Upper lobe of right lung (tissue), 1 donor: Measurements from ENCODE around the gene MTF1. TPM values are rescaled to one million over a fixed set of nuclear protein-coding genes. Genes with fewer than 3 reads are reported as not detected.

Experiments used
- ATAC-seq: fragments of 200-7000 bp; cut with Tn5 transposase; one replicate; pipeline ENCODE4 v1.9.1; 2020; ENCODE audit warnings: mild to moderate bottlenecking, moderate library complexity
- DNase-seq: peaks from one replicate; pipeline ENCODE4 v3.0.0-alpha.2; 2020
- H3K27ac ChIP-seq: fragments of 200-600 bp; one replicate; pipeline ENCODE4 v1.8.0; 2022
- H3K27me3 ChIP-seq: fragments of 200-600 bp; one replicate; pipeline ENCODE4 v1.8.0; 2022; ENCODE audit warnings: mild to moderate bottlenecking
- H3K36me3 ChIP-seq: fragments of 200-600 bp; one replicate; pipeline ENCODE4 v1.8.0; 2022
- H3K4me1 ChIP-seq: fragments of 200-600 bp; one replicate; pipeline ENCODE4 v1.8.0; 2022
- H3K4me3 ChIP-seq: fragments of 200-600 bp; one replicate; pipeline ENCODE4 v1.8.0; 2022; ENCODE audit warnings: mild to moderate bottlenecking
- H3K9me3 ChIP-seq: fragments of 200-600 bp; one replicate; pipeline ENCODE4 v1.8.0; 2022
- intact Hi-C: fragments of 100-400 bp; cut with DNase I; formaldehyde crosslinking; loops from one replicate; pipeline ENCODE4 v1.11.0; 2022
- total RNA-seq: library from RNA; stranded (reverse); fragmentation: NEBNext Ultra II Directional; extraction: Animal tissue kit (Norgen Biotek cat#: 25700); gene quantifications from one replicate; pipeline ENCODE4 v1.2.1, GENCODE V29; 2021
- TF ChIP-seq, protein P1 (sequence below): fragments of 200-600 bp; IDR thresholded peaks from one replicate; pipeline ENCODE4 v1.8.0; 2022; ENCODE audit warnings: antibody characterized with exemption
- donor health status: DM: no; HTN: yes; CAD: no; lungs with severe emphysema.

MTF1 gene
- total RNA-seq, 1 donor from 2014 or later = 26.3 TPM

DNA sequence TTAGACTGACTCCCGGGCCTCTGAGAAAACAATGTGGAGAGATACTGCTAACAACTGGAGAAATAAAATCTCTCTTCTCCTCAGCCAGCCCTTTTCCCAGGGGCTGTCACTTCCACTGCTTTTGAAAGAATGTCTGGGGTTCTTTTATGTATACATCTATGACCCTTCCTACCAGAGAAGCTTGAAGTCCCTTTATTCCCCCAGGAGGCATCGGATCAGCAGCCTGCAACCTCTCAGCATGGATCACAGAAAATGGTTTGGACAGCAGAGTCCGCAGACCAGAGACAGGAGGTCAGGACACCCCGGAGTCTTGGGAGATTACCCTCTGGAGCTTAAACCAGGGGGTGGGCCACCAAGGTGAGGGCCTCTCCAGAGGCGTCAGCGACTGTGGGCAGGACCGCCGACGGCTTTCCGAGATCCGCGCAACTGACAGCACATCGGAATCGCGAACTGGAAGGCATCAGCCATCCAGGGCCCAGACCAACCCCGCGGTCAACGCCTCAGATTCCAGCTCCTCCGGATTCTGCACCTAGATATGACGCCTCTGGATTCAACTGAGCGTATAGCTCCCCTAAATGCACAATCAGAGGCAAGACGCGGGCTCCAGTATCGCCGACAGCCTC lies 95.5 kb downstream of the MTF1 start:
- Histone ChIP-seq H3K27ac (no peak overlapping the region), H3K9me3 (no peaks in the 10 kb centered on the region), H3K27me3 (peaks cover 85% of the 10 kb centered on the region), H3K4me3 (no peak overlapping the region), H3K36me3 (no peaks in the 10 kb centered on the region), H3K4me1 (no peaks in the 10 kb centered on the region)
- ATAC-seq = no peak
- intact Hi-C loops = no loop called here
- TF ChIP-seq, protein P1, sequence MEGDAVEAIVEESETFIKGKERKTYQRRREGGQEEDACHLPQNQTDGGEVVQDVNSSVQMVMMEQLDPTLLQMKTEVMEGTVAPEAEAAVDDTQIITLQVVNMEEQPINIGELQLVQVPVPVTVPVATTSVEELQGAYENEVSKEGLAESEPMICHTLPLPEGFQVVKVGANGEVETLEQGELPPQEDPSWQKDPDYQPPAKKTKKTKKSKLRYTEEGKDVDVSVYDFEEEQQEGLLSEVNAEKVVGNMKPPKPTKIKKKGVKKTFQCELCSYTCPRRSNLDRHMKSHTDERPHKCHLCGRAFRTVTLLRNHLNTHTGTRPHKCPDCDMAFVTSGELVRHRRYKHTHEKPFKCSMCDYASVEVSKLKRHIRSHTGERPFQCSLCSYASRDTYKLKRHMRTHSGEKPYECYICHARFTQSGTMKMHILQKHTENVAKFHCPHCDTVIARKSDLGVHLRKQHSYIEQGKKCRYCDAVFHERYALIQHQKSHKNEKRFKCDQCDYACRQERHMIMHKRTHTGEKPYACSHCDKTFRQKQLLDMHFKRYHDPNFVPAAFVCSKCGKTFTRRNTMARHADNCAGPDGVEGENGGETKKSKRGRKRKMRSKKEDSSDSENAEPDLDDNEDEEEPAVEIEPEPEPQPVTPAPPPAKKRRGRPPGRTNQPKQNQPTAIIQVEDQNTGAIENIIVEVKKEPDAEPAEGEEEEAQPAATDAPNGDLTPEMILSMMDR = no peak
- no peak for DNase-seq

DNA sequence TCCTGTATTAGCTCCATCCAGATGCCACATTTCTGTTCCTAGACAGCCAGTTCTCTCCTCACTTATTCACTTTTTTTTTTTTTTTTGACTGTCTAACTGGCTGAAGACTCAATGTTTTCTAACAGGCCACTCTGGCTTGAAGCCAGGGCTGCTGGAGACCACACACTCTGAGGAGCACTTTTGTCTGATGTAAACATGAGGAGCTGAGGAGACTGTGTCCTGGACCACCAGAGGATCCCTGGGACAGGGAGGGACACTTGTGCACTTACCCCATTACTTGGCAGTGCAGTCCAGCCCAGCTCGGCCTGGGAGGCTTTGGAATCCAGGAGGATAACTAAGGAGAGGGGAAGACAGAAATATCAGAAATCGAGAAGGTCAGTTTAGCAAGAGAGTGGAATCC lies 96.9 kb downstream of the MTF1 start:
- TF ChIP-seq, protein P1 = no peak
- H3K9me3 ChIP-seq = no peaks in the 10 kb centered on the region
- no peak overlapping the region for H3K4me3 ChIP-seq
- no peaks in the 10 kb centered on the region for H3K4me1 ChIP-seq
- intact Hi-C loops = no loop called here
- no peaks in the 10 kb centered on the region for H3K36me3 ChIP-seq
- H3K27me3 ChIP-seq = peaks cover 83% of the 10 kb centered on the region
- DNase-seq = no peak
- ATAC-seq = no peak
- H3K27ac ChIP-seq = no peak overlapping the region

DNA sequence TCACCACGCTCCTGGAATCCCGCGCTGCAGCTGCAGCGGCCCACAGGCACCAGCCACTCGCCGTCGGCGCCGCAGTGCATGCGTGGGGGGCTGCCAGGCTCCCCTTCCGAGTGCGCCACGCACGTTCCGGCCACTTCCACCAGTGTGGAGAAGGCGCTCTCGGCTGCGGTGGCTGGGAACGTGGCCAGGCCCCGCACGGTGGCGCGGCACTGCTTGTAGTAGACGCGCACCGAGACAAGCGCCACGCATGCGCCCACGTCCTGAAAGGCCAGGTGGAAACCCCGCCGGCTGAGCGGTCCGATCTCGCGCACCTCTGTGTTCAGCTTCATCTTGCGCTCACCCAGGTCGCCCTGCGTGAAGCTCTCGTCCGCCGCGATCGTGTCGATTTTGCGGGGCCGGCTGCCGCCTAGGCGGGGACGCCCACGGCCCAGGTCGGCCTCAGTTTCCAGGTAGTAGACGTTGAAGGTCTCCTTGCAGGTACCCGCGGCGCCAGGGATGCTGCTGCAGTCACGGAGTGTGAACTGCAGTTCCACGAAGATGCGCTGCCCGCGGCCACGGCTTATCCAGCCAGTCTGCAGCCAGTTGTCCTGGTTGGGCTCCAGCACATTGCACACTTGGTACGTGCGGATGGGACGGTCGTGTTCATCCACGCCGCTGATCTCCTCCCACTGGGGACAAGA lies 97.8 kb downstream of the MTF1 start:
- DNase-seq (no peak), ATAC-seq (no peak)
- no peaks in the 10 kb centered on the region for H3K9me3 ChIP-seq
- intact Hi-C loops = no loop called here
- H3K27me3 ChIP-seq = peaks cover 77% of the 10 kb centered on the region
- H3K27ac ChIP-seq = no peak overlapping the region
- H3K4me1 ChIP-seq = no peaks in the 10 kb centered on the region
- TF ChIP-seq, protein P1 = no peak
- no peaks in the 10 kb centered on the region for H3K36me3 ChIP-seq
- no peak overlapping the region for H3K4me3 ChIP-seq

Other genes starting within 250 kb of the MTF1 start
- 9.1 TPM for gene RSPO1, start 224.7 kb downstream of the MTF1 start, total RNA-seq
- gene CDCA8, start 167.1 kb downstream of the MTF1 start, total RNA-seq = 0.78 TPM
- gene EPHA10, start 94.5 kb downstream of the MTF1 start, total RNA-seq = 1.4 TPM
- 6.9 TPM for gene MANEAL, start 65.7 kb downstream of the MTF1 start, total RNA-seq
- 29.7 TPM for gene C1orf122, start 51.8 kb downstream of the MTF1 start, total RNA-seq
- 14.8 TPM for gene YRDC, start 51.4 kb downstream of the MTF1 start, total RNA-seq
- gene INPP5B, start 87.5 kb upstream of the MTF1 start, total RNA-seq = 44.8 TPM
- gene SF3A3, start 130.4 kb upstream of the MTF1 start, total RNA-seq = 48.7 TPM
- gene FHL3, start 145.9 kb upstream of the MTF1 start, total RNA-seq = 22.4 TPM
- gene UTP11, start 153.1 kb upstream of the MTF1 start, total RNA-seq = 29.1 TPM
- not detected for gene POU3F1, start 187.2 kb upstream of the MTF1 start, total RNA-seq